GM12878 (cell line): Measurements from ENCODE around the gene FKBP11. TPM values are rescaled to one million over a fixed set of nuclear protein-coding genes. Genes with fewer than 3 reads are reported as not detected.

Experiments used
- FOXK2 ChIP-seq: fragments of 450-650 bp; IDR thresholded peaks from 2 replicates; pipeline ENCODE4 v1.6.1; 2017; ENCODE audit warnings: mild to moderate bottlenecking, moderate library complexity
- HCFC1 ChIP-seq: fragments of 150-350 bp; IDR thresholded peaks from 2 replicates; pipeline ENCODE4 v1.6.1; 2014; ENCODE audit warnings: low read length
- HDGF ChIP-seq: fragments of 450-650 bp; IDR thresholded peaks from 2 replicates; pipeline ENCODE4 v1.6.1; 2016; ENCODE audit warnings: antibody characterized with exemption
- HSF1 ChIP-seq: fragments of 150-350 bp; IDR thresholded peaks from 2 replicates; pipeline ENCODE4 v1.6.1; 2014; ENCODE audit warnings: mild to moderate bottlenecking, low read depth, low read length
- IKZF1 ChIP-seq: fragments of 450-650 bp; conservative IDR thresholded peaks from 2 replicates; pipeline ENCODE4 v1.6.1; 2017; ENCODE audit warnings: antibody characterized with exemption, mild to moderate bottlenecking
- IKZF2 ChIP-seq, 2 experiments: fragments of 450-650 bp; IDR thresholded peaks; 2 replicates each; pipeline ENCODE4 v1.6.1; 2017; ENCODE audit warnings: mild to moderate bottlenecking in 2 of 2, moderate library complexity in 2 of 2
- MTA2 ChIP-seq: fragments of 450-650 bp; IDR thresholded peaks from 2 replicates; pipeline ENCODE4 v1.6.1; 2016; ENCODE audit warnings: low read depth, mild to moderate bottlenecking, moderate library complexity
- MYB ChIP-seq: fragments of 150-350 bp; IDR thresholded peaks from 2 replicates; pipeline ENCODE4 v1.6.1; 2014; ENCODE audit warnings: mild to moderate bottlenecking, low read depth, low read length, borderline replicate concordance
- POLR2AphosphoS2 ChIP-seq: IDR thresholded peaks from 2 replicates; pipeline ENCODE4 v1.6.1; 2011; ENCODE audit warnings: low read depth, mild to moderate bottlenecking, low read length, improper control_type of control experiment, moderate library complexity
- RAD21 ChIP-seq: IDR thresholded peaks from 2 replicates; pipeline ENCODE4 v1.6.1; 2011; ENCODE audit warnings: mild to moderate bottlenecking, low read depth, low read length, moderate library complexity; ENCODE audit not compliant: insufficient read depth
- TARDBP ChIP-seq: IDR thresholded peaks from 2 replicates; pipeline ENCODE4 v1.6.1; 2016; ENCODE audit warnings: borderline replicate concordance
- TCF3 ChIP-seq: IDR thresholded peaks from 2 replicates; pipeline ENCODE4 v1.6.1; 2012; ENCODE audit warnings: low read depth, mild to moderate bottlenecking, low read length, borderline replicate concordance; ENCODE audit not compliant: insufficient read depth
- ZNF24 ChIP-seq: fragments of 450-650 bp; IDR thresholded peaks from 2 replicates; pipeline ENCODE4 v1.6.1; 2017; ENCODE audit warnings: antibody characterized with exemption, mild to moderate bottlenecking
- ZNF274 ChIP-seq: IDR thresholded peaks from one replicate; pipeline ENCODE4 v1.8.0; 2011; ENCODE audit not compliant: insufficient read length, insufficient read depth
- ZNF592 ChIP-seq: fragments of 450-650 bp; IDR thresholded peaks from 2 replicates; pipeline ENCODE4 v1.6.1; 2017; ENCODE audit warnings: mild to moderate bottlenecking, moderate library complexity
- ZNF687 ChIP-seq: fragments of 450-650 bp; IDR thresholded peaks from 2 replicates; pipeline ENCODE4 v1.6.1; 2017; ENCODE audit warnings: mild to moderate bottlenecking, moderate library complexity
- polyA plus RNA-seq, 11 experiments: library from polyadenylated mRNA; depleted of rRNA in 4 of 11; unstranded in 6 of 11; stranded (reverse) in 5 of 11; fragments of >200 nt; fragmentation: Nextera tagmentation in 4 of 11; fragmentation: Illumina TruSeq in 1 of 11; extraction: Ambion mirVana in 4 of 11; extraction: Trizol in 1 of 11; gene quantifications; 1 replicate in 1 of 11; 2 replicates in 10 of 11; pipeline versions ENCODE4 v1.2.1 to v1.2.3, GENCODE V29; 2011 to 2016; ENCODE audit warnings: inconsistent platforms in 2 of 11, missing spikeins in 2 of 11, low read depth in 1 of 11
- total RNA-seq, 4 experiments: library from RNA; depleted of rRNA in 3 of 4; stranded (reverse); fragments of >200 nt in 3 of 4; fragmentation: Illumina TruSeq in 1 of 4; extraction: Trizol in 1 of 4; gene quantifications; 2 replicates each; pipeline versions ENCODE4 v1.2.1 to v1.2.3, GENCODE V29; 2013 to 2021
- TF ChIP-seq, protein P1 (sequence below): fragments of 450-650 bp; IDR thresholded peaks from 2 replicates; pipeline ENCODE4 v1.6.1; 2017; ENCODE audit warnings: borderline replicate concordance
- TF ChIP-seq, protein P2 (sequence below): IDR thresholded peaks from 2 replicates; pipeline ENCODE4 v1.6.1; 2011; ENCODE audit warnings: mild to moderate bottlenecking, low read depth, low read length, moderate library complexity; ENCODE audit not compliant: insufficient replicate concordance

Gene FKBP11
- total and polyA plus RNA-seq, 10 of the 15 experiments (the other 5 are each of a cell fraction or from before 2014, with no cell fraction given), result 25.0 to 135 (median 56.5) TPM

DNA sequence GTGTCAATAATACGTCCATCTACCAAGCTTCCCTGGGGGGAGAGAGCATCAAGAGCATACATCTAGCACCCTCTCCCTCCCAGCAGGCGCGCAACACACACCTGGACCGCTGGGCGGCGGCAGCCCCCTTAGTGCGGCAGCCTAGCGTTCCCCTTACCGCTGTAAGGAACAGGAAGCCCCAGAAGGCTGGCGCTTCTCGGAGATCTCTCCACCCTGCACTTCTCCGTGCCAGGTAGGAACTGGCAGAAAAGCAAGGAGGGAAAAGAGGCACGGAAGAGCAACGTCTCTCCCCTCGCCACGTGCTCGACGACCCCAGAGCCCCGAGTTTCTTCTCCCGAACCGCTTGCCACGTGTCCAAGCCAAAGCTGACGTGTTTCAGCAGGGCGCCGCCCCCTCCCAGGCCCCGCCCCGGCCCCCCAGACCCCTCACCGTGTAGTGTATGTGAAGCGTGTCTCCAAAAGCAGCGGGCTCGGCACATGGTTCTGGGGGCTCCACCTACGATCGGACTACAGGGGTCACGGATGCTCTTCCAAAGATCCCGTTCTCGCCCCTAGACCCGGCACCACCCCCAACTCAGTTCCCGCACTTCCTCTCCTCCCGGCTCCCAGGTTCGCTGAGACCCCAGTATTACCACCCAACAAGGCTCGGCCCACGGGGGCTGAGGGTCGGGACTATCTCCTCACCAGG, 532 bp downstream of the FKBP11 start (continued):
- TF ChIP-seq RAD21 (peak; percentile 88), HCFC1 (0 out of 2 replicates have a peak, but pooled peaks have one; percentile 11), TARDBP (no peak), TCF3 (no peak), ZNF687 (peak; percentile 74; the same call in 1 of the 2 replicates), MYB (no peak), ZNF24 (no peak), IKZF2 (IDR thresholded peaks at IDR 0.05) (no peak), ZNF274 (no peak), IKZF1 (no peak; the same call in 1 of the 2 replicates), HSF1 (0 out of 2 replicates have a peak, but pooled peaks have one; percentile 24), FOXK2 (no peak), HDGF (no peak), POLR2AphosphoS2 (no peak; the same call in 1 of the 2 replicates), ZNF592 (no peak), MTA2 (no peak)
- TF ChIP-seq, protein P1, sequence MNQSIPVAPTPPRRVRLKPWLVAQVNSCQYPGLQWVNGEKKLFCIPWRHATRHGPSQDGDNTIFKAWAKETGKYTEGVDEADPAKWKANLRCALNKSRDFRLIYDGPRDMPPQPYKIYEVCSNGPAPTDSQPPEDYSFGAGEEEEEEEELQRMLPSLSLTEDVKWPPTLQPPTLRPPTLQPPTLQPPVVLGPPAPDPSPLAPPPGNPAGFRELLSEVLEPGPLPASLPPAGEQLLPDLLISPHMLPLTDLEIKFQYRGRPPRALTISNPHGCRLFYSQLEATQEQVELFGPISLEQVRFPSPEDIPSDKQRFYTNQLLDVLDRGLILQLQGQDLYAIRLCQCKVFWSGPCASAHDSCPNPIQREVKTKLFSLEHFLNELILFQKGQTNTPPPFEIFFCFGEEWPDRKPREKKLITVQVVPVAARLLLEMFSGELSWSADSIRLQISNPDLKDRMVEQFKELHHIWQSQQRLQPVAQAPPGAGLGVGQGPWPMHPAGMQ, result no peak
- TF ChIP-seq, protein P2, sequence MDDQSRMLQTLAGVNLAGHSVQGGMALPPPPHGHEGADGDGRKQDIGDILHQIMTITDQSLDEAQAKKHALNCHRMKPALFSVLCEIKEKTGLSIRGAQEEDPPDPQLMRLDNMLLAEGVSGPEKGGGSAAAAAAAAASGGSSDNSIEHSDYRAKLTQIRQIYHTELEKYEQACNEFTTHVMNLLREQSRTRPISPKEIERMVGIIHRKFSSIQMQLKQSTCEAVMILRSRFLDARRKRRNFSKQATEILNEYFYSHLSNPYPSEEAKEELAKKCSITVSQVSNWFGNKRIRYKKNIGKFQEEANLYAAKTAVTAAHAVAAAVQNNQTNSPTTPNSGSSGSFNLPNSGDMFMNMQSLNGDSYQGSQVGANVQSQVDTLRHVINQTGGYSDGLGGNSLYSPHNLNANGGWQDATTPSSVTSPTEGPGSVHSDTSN, result no peak
